ENCODE results near the gene MTHFD2L.

GRCh38 chr4:74219240-74219639 is 61.3 kb downstream of the MTHFD2L start:
- TF ChIP-seq CTCF (IDR thresholded peaks at IDR 0.05), result no peak
- no peak for TF ChIP-seq POLR2A (IDR thresholded peaks at IDR 0.05)
